ENCODE results near the gene NAA80. TPM values are rescaled to one million over a fixed set of nuclear protein-coding genes. Genes with fewer than 3 reads are reported as not detected.

The NAA80 gene
- total RNA-seq, 1 donor from 2014 or later = 10.1 TPM

- peaks cover 3% of the 10 kb centered on the region for H4K20me1 ChIP-seq (ENCODE audit: low read depth)
- peaks cover 65% of the 10 kb centered on the region for H3K27me3 ChIP-seq
- peaks cover 14% of the 10 kb centered on the region for H3K4me1 Mint-ChIP-seq
- H3K4me3 Mint-ChIP-seq = peak overlapping the region; percentile 84
- peaks cover under 1% of the 10 kb centered on the region for H3K36me3 Mint-ChIP-seq
- no peak for DNase-seq (ENCODE audit: low spot score)
- H3K9me3 Mint-ChIP-seq = no peaks in the 10 kb centered on the region
- no peaks in the 10 kb centered on the region for H3K9me3 ChIP-seq (ENCODE audit: low read depth)
- peaks cover 19% of the 10 kb centered on the region for H3F3A ChIP-seq (ENCODE audit: low read depth)
- peak overlapping the region; percentile 56 for H3K4me3 ChIP-seq
- peaks cover 13% of the 10 kb centered on the region for H3K4me1 ChIP-seq
- H3K27ac ChIP-seq = no peak overlapping the region
- H3K4me2 ChIP-seq = peak overlapping the region; percentile 92
- no peak overlapping the region for H3K9ac ChIP-seq
- TF ChIP-seq EZH2 (IDR thresholded peaks at IDR 0.05) (no peak), EZH2phosphoT487 (IDR thresholded peaks at IDR 0.05) (no peak)
- TF ChIP-seq, protein P1, sequence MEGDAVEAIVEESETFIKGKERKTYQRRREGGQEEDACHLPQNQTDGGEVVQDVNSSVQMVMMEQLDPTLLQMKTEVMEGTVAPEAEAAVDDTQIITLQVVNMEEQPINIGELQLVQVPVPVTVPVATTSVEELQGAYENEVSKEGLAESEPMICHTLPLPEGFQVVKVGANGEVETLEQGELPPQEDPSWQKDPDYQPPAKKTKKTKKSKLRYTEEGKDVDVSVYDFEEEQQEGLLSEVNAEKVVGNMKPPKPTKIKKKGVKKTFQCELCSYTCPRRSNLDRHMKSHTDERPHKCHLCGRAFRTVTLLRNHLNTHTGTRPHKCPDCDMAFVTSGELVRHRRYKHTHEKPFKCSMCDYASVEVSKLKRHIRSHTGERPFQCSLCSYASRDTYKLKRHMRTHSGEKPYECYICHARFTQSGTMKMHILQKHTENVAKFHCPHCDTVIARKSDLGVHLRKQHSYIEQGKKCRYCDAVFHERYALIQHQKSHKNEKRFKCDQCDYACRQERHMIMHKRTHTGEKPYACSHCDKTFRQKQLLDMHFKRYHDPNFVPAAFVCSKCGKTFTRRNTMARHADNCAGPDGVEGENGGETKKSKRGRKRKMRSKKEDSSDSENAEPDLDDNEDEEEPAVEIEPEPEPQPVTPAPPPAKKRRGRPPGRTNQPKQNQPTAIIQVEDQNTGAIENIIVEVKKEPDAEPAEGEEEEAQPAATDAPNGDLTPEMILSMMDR (IDR thresholded peaks at IDR 0.05) = no peak
- peaks cover 22% of the 10 kb centered on the region for H3K27me3 Mint-ChIP-seq (ENCODE audit: insufficient read depth, low read depth)
- H3K27ac Mint-ChIP-seq = no peak overlapping the region
- no peak overlapping the region for H2AFZ ChIP-seq (replicated peaks)
- H3K79me2 ChIP-seq (ENCODE audit: low read depth) = peaks cover 5% of the 10 kb centered on the region
- H3K36me3 ChIP-seq = no peaks in the 10 kb centered on the region
Observed at GRCh38 chr3:50345008-50345407, 45.8 kb upstream of the NAA80 start.

DNA sequence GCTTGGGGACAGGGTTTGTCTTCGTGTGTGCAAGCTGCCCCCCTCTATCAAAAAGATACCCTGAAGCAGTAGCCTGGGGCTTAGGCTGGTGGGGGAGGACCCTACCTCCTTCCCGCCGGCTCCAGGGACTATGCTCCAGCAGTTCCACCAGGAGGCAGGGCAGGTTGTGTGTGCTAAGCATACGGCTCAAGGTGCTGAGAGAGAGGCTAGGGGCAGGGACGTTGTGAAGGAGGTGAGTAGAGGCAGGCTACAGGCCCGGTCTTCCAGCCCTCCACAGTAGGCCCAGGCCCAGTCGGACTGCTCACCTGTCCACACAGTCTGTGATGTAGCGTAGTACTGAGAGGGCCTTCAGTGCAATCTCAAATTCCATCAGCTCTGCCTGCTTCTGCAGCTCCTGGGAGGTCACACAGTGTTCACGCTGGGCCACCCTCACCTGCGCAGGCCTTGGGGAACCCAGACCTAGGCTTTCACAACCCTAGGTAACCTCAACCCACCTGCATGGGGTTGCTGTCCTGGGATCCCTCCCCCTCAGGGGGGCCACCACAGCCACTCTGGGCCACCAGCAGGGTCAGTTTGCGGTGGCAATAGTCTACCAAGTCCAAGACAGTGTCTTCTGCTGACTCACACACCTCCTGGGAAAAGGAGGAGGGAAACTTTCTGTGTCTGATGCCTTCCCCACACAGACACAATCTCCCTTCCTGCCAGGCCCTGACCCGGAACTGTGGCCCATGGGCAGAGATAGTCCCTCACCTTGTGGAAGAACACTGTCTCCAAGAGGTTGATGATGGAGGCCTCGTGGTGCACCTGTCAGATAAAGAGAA, 43.8 kb upstream of the NAA80 start:
- H3K9ac ChIP-seq = no peak overlapping the region
- H3K4me3 Mint-ChIP-seq = no peak overlapping the region
- peak; percentile 57 for DNase-seq (ENCODE audit: low spot score)
- peaks cover 28% of the 10 kb centered on the region for H3F3A ChIP-seq (ENCODE audit: low read depth)
- no peak overlapping the region for H3K27ac Mint-ChIP-seq
- no peak for TF ChIP-seq EZH2 (IDR thresholded peaks at IDR 0.05)
- TF ChIP-seq EZH2phosphoT487 (IDR thresholded peaks at IDR 0.05) = no peak
- TF ChIP-seq, protein P1 (IDR thresholded peaks at IDR 0.05) = peak; percentile 26
- no peak overlapping the region for H3K4me3 ChIP-seq
- peaks cover 85% of the 10 kb centered on the region for H3K27me3 ChIP-seq
- H3K27ac ChIP-seq = no peak overlapping the region
- peaks cover 3% of the 10 kb centered on the region for H4K20me1 ChIP-seq (ENCODE audit: low read depth)
- H3K36me3 Mint-ChIP-seq = peaks cover 3% of the 10 kb centered on the region
- H3K4me2 ChIP-seq = no peak overlapping the region
- H3K79me2 ChIP-seq (ENCODE audit: low read depth) = no peaks in the 10 kb centered on the region
- peaks cover 37% of the 10 kb centered on the region for H3K27me3 Mint-ChIP-seq (ENCODE audit: insufficient read depth, low read depth)
- no peak overlapping the region for H2AFZ ChIP-seq (replicated peaks)
- H3K4me1 ChIP-seq = peaks cover 17% of the 10 kb centered on the region
- H3K4me1 Mint-ChIP-seq = peaks cover 24% of the 10 kb centered on the region
- H3K9me3 Mint-ChIP-seq = no peaks in the 10 kb centered on the region
- no peaks in the 10 kb centered on the region for H3K9me3 ChIP-seq (ENCODE audit: low read depth)
- no peaks in the 10 kb centered on the region for H3K36me3 ChIP-seq

DNA sequence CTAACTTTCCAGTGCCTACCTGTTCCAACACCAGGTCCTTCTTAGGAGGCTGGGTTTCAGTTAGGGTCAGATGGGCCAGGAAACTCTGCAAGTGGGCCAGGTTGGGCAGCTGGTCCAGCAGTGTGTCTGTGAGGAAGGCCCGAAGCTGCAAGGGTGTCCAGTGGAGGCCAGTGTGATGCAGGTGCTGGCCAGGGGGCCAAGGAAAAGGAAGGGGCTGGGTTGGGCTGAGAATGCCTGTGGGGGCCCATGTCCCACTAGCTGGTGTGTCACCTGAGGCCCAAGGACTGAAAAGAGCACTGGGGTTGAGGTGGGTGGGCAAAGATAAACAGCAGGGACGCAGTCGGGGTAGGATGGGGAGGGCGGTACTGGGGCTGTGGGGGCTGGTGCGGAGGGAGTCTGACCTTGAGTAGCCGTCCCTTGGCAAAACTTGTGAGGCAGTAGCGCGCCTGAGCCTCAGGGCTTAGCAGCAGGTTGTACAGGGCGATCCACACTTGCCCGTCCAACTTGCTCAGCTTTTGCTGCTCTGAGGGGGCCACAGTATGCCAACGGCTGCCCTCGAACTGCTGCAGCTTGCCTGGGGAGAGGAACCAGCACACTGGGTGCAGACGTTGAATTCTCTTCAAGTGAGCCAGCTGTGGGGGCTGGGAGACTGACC, 42.9 kb upstream of the NAA80 start:
- Mint-ChIP-seq H3K36me3 (peaks cover 3% of the 10 kb centered on the region), H3K27me3 (ENCODE audit: insufficient read depth, low read depth) (peaks cover 37% of the 10 kb centered on the region)
- H3K27me3 ChIP-seq = peaks cover 88% of the 10 kb centered on the region

More for the DNA sequence above, 42.9 kb upstream of the NAA80 start:
- Histone ChIP-seq H2AFZ (replicated peaks) (no peak overlapping the region), H3K27ac (no peak overlapping the region), H3F3A (ENCODE audit: low read depth) (peaks cover 27% of the 10 kb centered on the region), H4K20me1 (ENCODE audit: low read depth) (no peaks in the 10 kb centered on the region), H3K36me3 (no peaks in the 10 kb centered on the region), H3K4me2 (no peak overlapping the region), H3K9ac (no peak overlapping the region), H3K79me2 (ENCODE audit: low read depth) (no peaks in the 10 kb centered on the region), H3K4me3 (no peak overlapping the region), H3K9me3 (ENCODE audit: low read depth) (no peaks in the 10 kb centered on the region), H3K4me1 (peaks cover 20% of the 10 kb centered on the region)
- Mint-ChIP-seq H3K9me3 (no peaks in the 10 kb centered on the region), H3K4me3 (no peak overlapping the region), H3K27ac (no peak overlapping the region), H3K4me1 (peaks cover 22% of the 10 kb centered on the region)
- DNase-seq (ENCODE audit: low spot score) = no peak
- TF ChIP-seq EZH2 (IDR thresholded peaks at IDR 0.05) (no peak), EZH2phosphoT487 (IDR thresholded peaks at IDR 0.05) (no peak)
- TF ChIP-seq, protein P1 (IDR thresholded peaks at IDR 0.05) = no peak
